ENCODE data around the gene NPC2. TPM values are rescaled to one million over a fixed set of nuclear protein-coding genes. Genes with fewer than 3 reads are reported as not detected.

Gene NPC2
- total RNA-seq, 1 donor from 2014 or later = 670 TPM

DNA sequence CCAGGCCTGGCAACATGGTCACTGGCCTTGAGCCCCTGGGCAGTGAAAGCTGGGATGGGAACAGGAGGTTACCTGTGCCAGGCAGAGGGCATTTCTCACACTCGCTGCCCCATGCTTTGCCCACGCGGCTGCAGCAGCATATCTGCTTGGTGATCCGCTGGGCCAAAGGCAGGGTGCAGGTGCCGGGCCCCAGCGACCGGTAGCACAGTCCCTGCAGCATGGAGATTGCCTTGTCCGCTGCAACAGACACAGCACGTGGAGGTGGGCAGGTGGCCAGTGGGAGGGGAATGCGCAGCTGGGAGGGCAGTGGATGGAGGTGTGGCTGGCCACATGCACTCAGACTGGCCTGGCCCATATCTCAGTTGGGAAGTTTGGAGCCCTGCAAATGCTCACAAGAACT, 35.8 kb upstream of the NPC2 start:
- H3K4me3 ChIP-seq = no peak overlapping the region
- ATAC-seq = no peak
- H3K4me1 ChIP-seq = peaks cover 9% of the 10 kb centered on the region
- no peaks in the 10 kb centered on the region for H3K9me3 ChIP-seq
- TF ChIP-seq, protein P1, sequence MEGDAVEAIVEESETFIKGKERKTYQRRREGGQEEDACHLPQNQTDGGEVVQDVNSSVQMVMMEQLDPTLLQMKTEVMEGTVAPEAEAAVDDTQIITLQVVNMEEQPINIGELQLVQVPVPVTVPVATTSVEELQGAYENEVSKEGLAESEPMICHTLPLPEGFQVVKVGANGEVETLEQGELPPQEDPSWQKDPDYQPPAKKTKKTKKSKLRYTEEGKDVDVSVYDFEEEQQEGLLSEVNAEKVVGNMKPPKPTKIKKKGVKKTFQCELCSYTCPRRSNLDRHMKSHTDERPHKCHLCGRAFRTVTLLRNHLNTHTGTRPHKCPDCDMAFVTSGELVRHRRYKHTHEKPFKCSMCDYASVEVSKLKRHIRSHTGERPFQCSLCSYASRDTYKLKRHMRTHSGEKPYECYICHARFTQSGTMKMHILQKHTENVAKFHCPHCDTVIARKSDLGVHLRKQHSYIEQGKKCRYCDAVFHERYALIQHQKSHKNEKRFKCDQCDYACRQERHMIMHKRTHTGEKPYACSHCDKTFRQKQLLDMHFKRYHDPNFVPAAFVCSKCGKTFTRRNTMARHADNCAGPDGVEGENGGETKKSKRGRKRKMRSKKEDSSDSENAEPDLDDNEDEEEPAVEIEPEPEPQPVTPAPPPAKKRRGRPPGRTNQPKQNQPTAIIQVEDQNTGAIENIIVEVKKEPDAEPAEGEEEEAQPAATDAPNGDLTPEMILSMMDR (IDR thresholded peaks at IDR 0.05) = no peak
- H3K27ac ChIP-seq = no peak overlapping the region
- intact Hi-C loops (cut with DNase I) = no loop called here
- no peak for DNase-seq
- peaks cover 6% of the 10 kb centered on the region for H3K36me3 ChIP-seq
- H3K27me3 ChIP-seq (ENCODE audit: low read depth) = no peaks in the 10 kb centered on the region

DNA sequence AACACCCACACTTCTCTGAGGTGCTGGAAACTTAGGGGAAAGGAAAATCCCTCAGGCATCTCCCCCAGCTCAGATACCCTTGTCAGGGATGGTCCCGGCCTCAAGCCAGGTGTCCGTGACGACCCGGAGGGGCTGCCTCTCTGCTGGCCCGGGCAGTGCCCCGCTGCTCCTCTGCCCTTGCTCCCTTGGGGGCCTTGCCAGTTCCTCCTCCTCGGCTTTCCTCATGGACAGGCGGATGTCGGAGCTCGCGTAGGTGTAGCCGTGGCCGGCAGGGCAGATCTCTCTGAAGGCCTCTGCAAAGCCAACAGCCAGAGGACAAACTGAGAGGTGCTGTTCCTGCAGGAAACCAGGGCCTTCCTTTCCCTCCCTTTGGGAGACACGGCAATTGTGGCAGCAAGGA, 35.3 kb upstream of the NPC2 start:
- Histone ChIP-seq H3K27me3 (ENCODE audit: low read depth) (no peaks in the 10 kb centered on the region), H3K27ac (no peak overlapping the region), H3K9me3 (no peaks in the 10 kb centered on the region), H3K4me1 (peaks cover 9% of the 10 kb centered on the region), H3K36me3 (peaks cover 6% of the 10 kb centered on the region), H3K4me3 (no peak overlapping the region)
- ATAC-seq (no peak), DNase-seq (no peak)
- TF ChIP-seq, protein P1 (IDR thresholded peaks at IDR 0.05) = no peak
- intact Hi-C loops (cut with DNase I) = no loop called here

DNA sequence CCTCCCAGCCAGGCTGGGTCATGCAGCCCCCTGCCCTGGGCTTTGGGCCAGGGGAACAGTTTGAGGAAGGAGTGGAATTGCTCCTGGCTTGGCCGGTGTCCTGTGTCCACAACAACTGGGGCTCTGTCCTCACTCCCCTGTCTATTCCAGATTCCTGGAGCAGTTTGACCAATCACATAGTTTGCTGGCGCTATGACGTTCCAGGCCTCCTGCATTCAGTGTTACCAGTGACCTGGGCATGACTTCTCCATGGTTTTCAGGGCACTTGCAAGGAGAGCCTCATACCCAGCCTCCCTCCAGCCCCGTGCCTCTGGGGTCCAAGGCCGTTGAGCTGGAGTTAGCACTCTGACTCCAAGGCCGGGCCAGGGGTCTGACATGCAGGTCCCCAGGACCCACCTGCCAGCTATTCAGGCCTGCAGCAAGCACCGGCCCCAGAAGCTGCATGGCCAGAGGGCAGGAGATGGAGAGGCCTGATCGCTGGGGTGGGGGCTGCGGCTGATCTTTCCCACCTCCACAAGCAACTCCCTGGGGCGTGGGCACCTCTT, 34.7 kb upstream of the NPC2 start:
- ATAC-seq (no peak), DNase-seq (no peak)
- Histone ChIP-seq H3K27me3 (ENCODE audit: low read depth) (no peaks in the 10 kb centered on the region), H3K27ac (no peak overlapping the region), H3K4me1 (peaks cover 9% of the 10 kb centered on the region), H3K4me3 (no peak overlapping the region), H3K36me3 (peaks cover 6% of the 10 kb centered on the region), H3K9me3 (no peaks in the 10 kb centered on the region)
- intact Hi-C loops (cut with DNase I) = no loop called here
- TF ChIP-seq, protein P1 (IDR thresholded peaks at IDR 0.05) = no peak

DNA sequence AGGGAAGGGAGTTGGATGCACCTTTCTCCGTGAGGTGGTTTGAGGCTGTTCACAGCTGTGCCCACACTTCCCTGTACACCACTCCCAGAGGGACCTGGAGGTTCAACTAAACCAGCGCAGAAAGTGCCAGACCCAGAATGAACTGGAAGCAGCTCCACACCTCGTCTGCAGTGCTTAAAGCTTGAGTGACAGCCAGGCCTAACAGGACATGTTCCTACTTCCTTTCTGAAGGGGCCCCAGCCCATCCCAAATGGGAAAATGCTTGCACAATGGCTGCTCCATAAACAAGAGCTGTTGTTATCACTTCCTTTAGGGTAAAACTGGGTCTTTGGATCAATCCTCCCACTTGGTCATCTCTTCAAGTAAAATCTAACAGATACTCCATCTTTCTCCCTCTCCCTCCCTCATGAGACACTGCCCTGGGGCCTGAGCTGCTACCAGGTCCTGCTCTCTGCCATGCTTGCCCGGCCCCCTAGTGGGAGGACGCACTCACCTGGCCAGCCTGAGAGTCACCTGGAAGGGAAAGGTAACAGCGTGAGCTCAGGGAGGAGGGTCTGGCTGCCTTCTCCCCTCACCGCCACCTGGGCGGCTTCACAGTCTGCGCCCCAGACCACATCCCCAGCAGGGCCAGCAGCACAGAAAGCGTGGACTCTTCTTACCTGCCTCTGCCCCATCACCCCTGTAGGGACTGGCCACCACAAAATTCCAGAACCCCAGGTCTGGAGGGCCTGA, 33.9 kb upstream of the NPC2 start:
- peaks cover 10% of the 10 kb centered on the region for H3K36me3 ChIP-seq
- DNase-seq (no peak), ATAC-seq (no peak)
- H3K27me3 ChIP-seq (ENCODE audit: low read depth) = no peaks in the 10 kb centered on the region
- H3K9me3 ChIP-seq = no peaks in the 10 kb centered on the region
- TF ChIP-seq, protein P1 (IDR thresholded peaks at IDR 0.05) = no peak
- H3K4me1 ChIP-seq = peaks cover 9% of the 10 kb centered on the region
- intact Hi-C loops (cut with DNase I) = no loop called here
- H3K27ac ChIP-seq = no peak overlapping the region
- H3K4me3 ChIP-seq = no peak overlapping the region

DNA sequence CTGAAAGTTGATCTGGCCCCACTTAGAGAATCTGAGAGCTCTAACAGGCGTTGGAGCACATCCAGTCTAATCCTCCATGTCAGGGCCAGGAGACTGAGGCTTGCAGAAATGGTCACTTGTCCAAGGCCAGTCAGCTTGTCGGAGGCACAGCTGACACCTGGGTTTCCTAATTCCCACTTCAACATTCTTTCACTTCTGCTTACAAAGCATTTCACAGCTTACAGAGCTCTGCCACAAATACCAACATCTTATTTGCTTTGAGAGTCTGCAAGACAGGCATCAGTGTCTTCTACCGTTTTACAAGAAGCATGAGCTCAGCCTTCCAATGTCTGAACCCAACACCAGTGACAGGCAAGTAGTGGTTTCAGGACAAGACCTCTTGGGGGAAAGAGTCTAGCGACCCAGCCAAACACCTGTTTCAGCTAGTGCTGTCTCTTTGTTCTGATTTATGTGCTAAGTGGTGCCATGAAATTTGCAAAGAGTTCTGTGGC, 32.3 kb upstream of the NPC2 start:
- ATAC-seq = no peak
- no peak overlapping the region for H3K4me3 ChIP-seq
- no peaks in the 10 kb centered on the region for H3K9me3 ChIP-seq
- peaks cover 16% of the 10 kb centered on the region for H3K36me3 ChIP-seq
- TF ChIP-seq, protein P1 (IDR thresholded peaks at IDR 0.05) = no peak
- peaks cover 9% of the 10 kb centered on the region for H3K4me1 ChIP-seq
- no peaks in the 10 kb centered on the region for H3K27me3 ChIP-seq (ENCODE audit: low read depth)
- DNase-seq = no peak
- H3K27ac ChIP-seq = no peak overlapping the region
- intact Hi-C loops (cut with DNase I) = no loop called here

All from lower lobe of right lung (tissue), 2 donors.